ENCODE data around the gene STIP1. TPM values are rescaled to one million over a fixed set of nuclear protein-coding genes. Genes with fewer than 3 reads are reported as not detected.

The STIP1 gene
- total RNA-seq, 1 experiment from 2014 or later: 336 TPM

- Histone ChIP-seq H3K9ac (ENCODE audit: low read length) (peak overlapping the region; percentile 97), H2AFZ (ENCODE audit: low read depth, low read length, poor library complexity, severe bottlenecking) (no peak overlapping the region), H3K4me2 (ENCODE audit: low read length) (peak overlapping the region; percentile 95), H3K36me3 (ENCODE audit: control insufficient read depth in 1 of 2, insufficient read depth in 2 of 2, low read length in 2 of 2) (peaks cover 9 to 25% of the 10 kb centered on the region in 2 experiments; a peak in 3 of 4 replicates), H3K79me2 (ENCODE audit: insufficient read depth, low read length) (peaks cover 35% of the 10 kb centered on the region), H3K9me2 (ENCODE audit: insufficient read depth) (no peaks in the 10 kb centered on the region), H3K27me3 (ENCODE audit: insufficient read depth, low read length) (no peaks in the 10 kb centered on the region), H3K4me1 (ENCODE audit: control insufficient read depth in 1 of 2, insufficient read depth in 2 of 2, low read length in 2 of 2) (peaks cover 27 to 66% of the 10 kb centered on the region in 2 experiments), H3K9me3 (ENCODE audit: control insufficient read depth in 1 of 2, insufficient read depth in 1 of 2, low read depth in 1 of 2, low read length in 2 of 2) (no peaks in the 10 kb centered on the region), H3K27ac (ENCODE audit: low read depth, low read length) (peak overlapping the region; percentile 89), H4K20me1 (ENCODE audit: insufficient read depth) (no peaks in the 10 kb centered on the region), H3K4me3 (replicated peaks in 1 of 2; ENCODE audit: low read depth in 1 of 2, low read length in 2 of 2) (peak overlapping the region; percentile 96 to 98)
- TF ChIP-seq YY1 (IDR thresholded peaks at IDR 0.05; ENCODE audit: extremely low read depth, insufficient replicate concordance, low read depth, low read length): no peak
- TF ChIP-seq POLR2AphosphoS5 (IDR thresholded peaks at IDR 0.05; ENCODE audit: low read depth, low read length): no peak
- no peak for TF ChIP-seq EGR1 (IDR thresholded peaks at IDR 0.05; ENCODE audit: low read depth)
- TF ChIP-seq EZH2phosphoT487 (IDR thresholded peaks at IDR 0.05; ENCODE audit: borderline replicate concordance): no peak
- no peak for TF ChIP-seq JUND (IDR thresholded peaks at IDR 0.05)
- no peak for TF ChIP-seq TCF7L2 (IDR thresholded peaks at IDR 0.05; ENCODE audit: borderline replicate concordance, extremely low read depth, insufficient read depth, insufficient read length)
- no peak for TF ChIP-seq CEBPB (IDR thresholded peaks at IDR 0.05; ENCODE audit: low read depth)
- TF ChIP-seq MAX (IDR thresholded peaks at IDR 0.05): no peak
- no peak for TF ChIP-seq SRF (IDR thresholded peaks at IDR 0.05; ENCODE audit: low read depth)
- TF ChIP-seq, protein P1, sequence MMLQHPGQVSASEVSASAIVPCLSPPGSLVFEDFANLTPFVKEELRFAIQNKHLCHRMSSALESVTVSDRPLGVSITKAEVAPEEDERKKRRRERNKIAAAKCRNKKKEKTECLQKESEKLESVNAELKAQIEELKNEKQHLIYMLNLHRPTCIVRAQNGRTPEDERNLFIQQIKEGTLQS (IDR thresholded peaks at IDR 0.05): no peak
- intact Hi-C loops (cut with micrococcal nuclease): loop anchor here (2.0 kb wide), 1 partner anchor 53 kb away; the partner anchor contains the start of gene ESRRA
- ChIA-PET POLR2A (interaction anchor here (0.9 to 1.9 kb wide), 3 partner anchors 17 to 66 kb away, joined by 3 to 10 read pairs (median 7); partner anchors contain the start of genes PRDX5 and TRMT112), RAD21 (ENCODE audit: low non-redundant PET in 1 of 2, low total read pairs in 2 of 2, uncharacterized antibody in 2 of 2, unreplicated experiment in 2 of 2) (interaction anchor here in 1 of 2 experiments (1.3 kb wide), 1 partner anchor 47 kb away, joined by 4 read pairs; no protein-coding TSS in a partner anchor), CTCF (interaction anchor here (1.1 to 1.5 kb wide), 4 partner anchors 18 to 105 kb away, joined by 3 to 11 read pairs (median 4); partner anchors contain the start of genes NUDT22 and TRPT1)
- no TSS peak for BruUV-seq (replicated peaks)
- ATAC-seq (no peak), DNase-seq (ENCODE audit: low read depth, low spot score) (no peak)
Observed at GRCh38 chr11:64251753-64252002, 65.7 kb downstream of the STIP1 start.

Measured in HCT116 (cell line).